ENCODE results near the gene ZNF185.
"Not testable (repeated sequence)": the region's sequence is repeated elsewhere in the genome, so short reads cannot be mapped to it uniquely, and the experiment has no call there.

ZNF185 gene

GRCh38 chrX:152901816-152902501 is 4.1 kb downstream of the ZNF185 start:
- no peak for DNase-seq (ENCODE audit: low read depth, low spot score)
- no peaks in the 10 kb centered on the region for H3K36me3 ChIP-seq (ENCODE audit: insufficient read depth, insufficient read length, low read length)
- H3K27me3 ChIP-seq (ENCODE audit: insufficient read depth, insufficient read length) = no peaks in the 10 kb centered on the region
- H3K9ac ChIP-seq (ENCODE audit: insufficient read length, low read depth) = no peak overlapping the region
- no peak for TF ChIP-seq YY1 (IDR thresholded peaks at IDR 0.05; ENCODE audit: insufficient read depth, insufficient read length)
- no peaks in the 10 kb centered on the region for H3K9me3 ChIP-seq (ENCODE audit: insufficient read depth, low read length)
- H3K4me1 ChIP-seq (ENCODE audit: insufficient read depth, insufficient read length) = peaks cover 4% of the 10 kb centered on the region
- no peak overlapping the region for H3K4me3 ChIP-seq (ENCODE audit: insufficient read length, low read depth)

- no peaks in the 10 kb centered on the region for H3K9me3 ChIP-seq (ENCODE audit: insufficient read depth, low read length)
Measured at GRCh38 chrX:152902502-152902820, 4.6 kb downstream of the ZNF185 start.

GRCh38 chrX:152903589-152903988 is 5.7 kb downstream of the ZNF185 start:
- no peaks in the 10 kb centered on the region for H3K36me3 ChIP-seq (ENCODE audit: insufficient read depth, insufficient read length, low read length)

More at GRCh38 chrX:152902502-152902820, 4.6 kb downstream of the ZNF185 start:
- no peak for DNase-seq (ENCODE audit: low read depth, low spot score)
- Histone ChIP-seq H3K27me3 (ENCODE audit: insufficient read depth, insufficient read length) (no peaks in the 10 kb centered on the region), H3K4me3 (ENCODE audit: insufficient read length, low read depth) (no peak overlapping the region), H3K36me3 (ENCODE audit: insufficient read depth, insufficient read length, low read length) (no peaks in the 10 kb centered on the region), H3K9ac (ENCODE audit: insufficient read length, low read depth) (no peak overlapping the region), H3K4me1 (ENCODE audit: insufficient read depth, insufficient read length) (peaks cover 2% of the 10 kb centered on the region)
- no peak for TF ChIP-seq YY1 (IDR thresholded peaks at IDR 0.05; ENCODE audit: insufficient read depth, insufficient read length)
- no peak for TF ChIP-seq ZNF274 (IDR thresholded peaks at IDR 0.05; ENCODE audit: low read depth, low read length)
- TF ChIP-seq SUZ12 (IDR thresholded peaks at IDR 0.05; ENCODE audit: extremely low read depth, insufficient read depth, insufficient read length) = no peak

GRCh38 chrX:152904151-152905080 is 6.5 kb downstream of the ZNF185 start:
- H3K36me3 ChIP-seq (ENCODE audit: insufficient read depth, insufficient read length, low read length) = no peaks in the 10 kb centered on the region
- H3K27me3 ChIP-seq (ENCODE audit: insufficient read depth, insufficient read length) = no peaks in the 10 kb centered on the region
- H3K9ac ChIP-seq (ENCODE audit: insufficient read length, low read depth) = no peak overlapping the region
- H3K4me3 ChIP-seq (ENCODE audit: insufficient read length, low read depth) = no peak overlapping the region
- TF ChIP-seq SUZ12 (IDR thresholded peaks at IDR 0.05; ENCODE audit: extremely low read depth, insufficient read depth, insufficient read length) (no peak), YY1 (IDR thresholded peaks at IDR 0.05; ENCODE audit: insufficient read depth, insufficient read length) (no peak), ZNF274 (IDR thresholded peaks at IDR 0.05; ENCODE audit: low read depth, low read length) (no peak)
- no peak for DNase-seq (ENCODE audit: low read depth, low spot score)
- no peaks in the 10 kb centered on the region for H3K9me3 ChIP-seq (ENCODE audit: insufficient read depth, low read length)
- peaks cover 2% of the 10 kb centered on the region for H3K4me1 ChIP-seq (ENCODE audit: insufficient read depth, insufficient read length)

More at GRCh38 chrX:152903589-152903988, 5.7 kb downstream of the ZNF185 start:
- Histone ChIP-seq H3K9ac (ENCODE audit: insufficient read length, low read depth) (no peak overlapping the region), H3K4me1 (ENCODE audit: insufficient read depth, insufficient read length) (peaks cover 2% of the 10 kb centered on the region), H3K4me3 (ENCODE audit: insufficient read length, low read depth) (no peak overlapping the region), H3K27me3 (ENCODE audit: insufficient read depth, insufficient read length) (no peaks in the 10 kb centered on the region), H3K9me3 (ENCODE audit: insufficient read depth, low read length) (no peaks in the 10 kb centered on the region)
- DNase-seq (ENCODE audit: low read depth, low spot score) = no peak
- TF ChIP-seq SUZ12 (IDR thresholded peaks at IDR 0.05; ENCODE audit: extremely low read depth, insufficient read depth, insufficient read length) = no peak
- TF ChIP-seq ZNF274 (IDR thresholded peaks at IDR 0.05; ENCODE audit: low read depth, low read length) = no peak
- no peak for TF ChIP-seq YY1 (IDR thresholded peaks at IDR 0.05; ENCODE audit: insufficient read depth, insufficient read length)

GRCh38 chrX:152905081-152905420 is 7.2 kb downstream of the ZNF185 start:
- Histone ChIP-seq H3K27me3 (ENCODE audit: insufficient read depth, insufficient read length) (no peaks in the 10 kb centered on the region), H3K9me3 (ENCODE audit: insufficient read depth, low read length) (no peaks in the 10 kb centered on the region), H3K4me1 (ENCODE audit: insufficient read depth, insufficient read length) (peaks cover 2% of the 10 kb centered on the region), H3K9ac (ENCODE audit: insufficient read length, low read depth) (no peak overlapping the region), H3K36me3 (ENCODE audit: insufficient read depth, insufficient read length, low read length) (no peaks in the 10 kb centered on the region), H3K4me3 (ENCODE audit: insufficient read length, low read depth) (no peak overlapping the region)
- TF ChIP-seq ZNF274 (IDR thresholded peaks at IDR 0.05; ENCODE audit: low read depth, low read length) = no peak
- no peak for DNase-seq (ENCODE audit: low read depth, low spot score)

GRCh38 chrX:152907084-152907651 is 9.3 kb downstream of the ZNF185 start:
- no peak for TF ChIP-seq SUZ12 (IDR thresholded peaks at IDR 0.05; ENCODE audit: extremely low read depth, insufficient read depth, insufficient read length)
- no peak for TF ChIP-seq ZNF274 (IDR thresholded peaks at IDR 0.05; ENCODE audit: low read depth, low read length)
- TF ChIP-seq YY1 (IDR thresholded peaks at IDR 0.05; ENCODE audit: insufficient read depth, insufficient read length) = no peak
- H3K4me1 ChIP-seq (ENCODE audit: insufficient read depth, insufficient read length) = peaks cover 2% of the 10 kb centered on the region
- no peaks in the 10 kb centered on the region for H3K9me3 ChIP-seq (ENCODE audit: insufficient read depth, low read length)
- no peaks in the 10 kb centered on the region for H3K36me3 ChIP-seq (ENCODE audit: insufficient read depth, insufficient read length, low read length)
- H3K4me3 ChIP-seq (ENCODE audit: insufficient read length, low read depth) = no peak overlapping the region
- no peak overlapping the region for H3K9ac ChIP-seq (ENCODE audit: insufficient read length, low read depth)
- no peaks in the 10 kb centered on the region for H3K27me3 ChIP-seq (ENCODE audit: insufficient read depth, insufficient read length)
- DNase-seq (ENCODE audit: low read depth, low spot score) = no peak

GRCh38 chrX:152908486-152908885 is 10.6 kb downstream of the ZNF185 start:
- Histone ChIP-seq H3K27me3 (ENCODE audit: insufficient read depth, insufficient read length) (no peaks in the 10 kb centered on the region), H3K36me3 (ENCODE audit: insufficient read depth, insufficient read length, low read length) (no peaks in the 10 kb centered on the region), H3K9ac (ENCODE audit: insufficient read length, low read depth) (no peak overlapping the region), H3K9me3 (ENCODE audit: insufficient read depth, low read length) (no peaks in the 10 kb centered on the region), H3K4me3 (ENCODE audit: insufficient read length, low read depth) (no peak overlapping the region), H3K4me1 (ENCODE audit: insufficient read depth, insufficient read length) (peaks cover 2% of the 10 kb centered on the region)
- no peak for TF ChIP-seq ZNF274 (IDR thresholded peaks at IDR 0.05; ENCODE audit: low read depth, low read length)
- TF ChIP-seq SUZ12 (IDR thresholded peaks at IDR 0.05; ENCODE audit: extremely low read depth, insufficient read depth, insufficient read length) = no peak
- TF ChIP-seq YY1 (IDR thresholded peaks at IDR 0.05; ENCODE audit: insufficient read depth, insufficient read length) = no peak
- DNase-seq (ENCODE audit: low read depth, low spot score) = no peak

GRCh38 chrX:152910018-152910417 is 12.2 kb downstream of the ZNF185 start:
- not testable (repeated sequence) for H3K27me3 ChIP-seq (ENCODE audit: insufficient read depth, insufficient read length); H3K36me3 ChIP-seq (ENCODE audit: insufficient read depth, insufficient read length, low read length); H3K4me1 ChIP-seq (ENCODE audit: insufficient read depth, insufficient read length); DNase-seq (ENCODE audit: low read depth, low spot score); H3K4me3 ChIP-seq (ENCODE audit: insufficient read length, low read depth); H3K9ac ChIP-seq (ENCODE audit: insufficient read length, low read depth); H3K9me3 ChIP-seq (ENCODE audit: insufficient read depth, low read length)
